Peyer's patch (tissue), 4 donors: ENCODE results near the gene CRIM1. TPM values are rescaled to one million over a fixed set of nuclear protein-coding genes. Genes with fewer than 3 reads are reported as not detected.

Experiments used
- DNase-seq, 3 donors: peaks; one replicate each; pipeline ENCODE4 v3.0.0-alpha.2; 2017 to 2019
- H3K27ac ChIP-seq, 4 donors: fragments of 200-600 bp; sonication (generic); one replicate each; pipeline ENCODE4 v1.5.1; 2016 to 2019
- H3K27me3 ChIP-seq, 2 donors: fragments of 200-600 bp; sonication (generic); one replicate each; pipeline ENCODE4 v1.5.1; 2019
- H3K36me3 ChIP-seq, 3 donors: fragments of 200-600 bp; sonication (generic); one replicate each; pipeline ENCODE4 v1.5.1; 2016 to 2019
- H3K4me1 ChIP-seq, 4 donors: fragments of 200-600 bp; sonication (generic); one replicate each; pipeline ENCODE4 v1.5.1; 2016 to 2019
- H3K4me3 ChIP-seq, 4 donors: fragments of 200-600 bp; sonication (generic); 1 replicate in 3 of 4; 2 replicates in 1 of 4; pipeline ENCODE4 v1.5.1; 2016 to 2019; ENCODE audit warnings: mild to moderate bottlenecking in 1 of 4
- H3K9me3 ChIP-seq, 4 donors: fragments of 200-600 bp; sonication (generic); one replicate each; pipeline ENCODE4 v1.5.1; 2016 to 2019; ENCODE audit warnings: mild to moderate bottlenecking in 1 of 4
- POLR2A ChIP-seq, 2 donors: fragments of 450-650 bp; IDR thresholded peaks; one replicate each; pipeline ENCODE4 v1.5.1; 2017; ENCODE audit warnings: antibody characterized with exemption in 2 of 2, mild to moderate bottlenecking in 2 of 2, moderate library complexity in 2 of 2
- total RNA-seq, 4 donors: library from RNA; depleted of rRNA; stranded (reverse); fragments of >200 nt; gene quantifications; one replicate each; pipeline ENCODE4 v1.1.0, GENCODE V29; 2016
- TF ChIP-seq, protein P1 (sequence below), 6 experiments: fragments of 450-650 bp in 4 of 6; fragments of 200-600 bp in 2 of 6; sonication (generic) in 1 of 6; IDR thresholded peaks; one replicate each; pipeline ENCODE4 v1.5.1; 2017 to 2019; ENCODE audit warnings: antibody characterized with exemption in 6 of 6, mild to moderate bottlenecking in 3 of 6, moderate library complexity in 1 of 6

Gene CRIM1
- total RNA-seq, 4 donors from 2014 or later: 29.9 to 181 (median 63.6) TPM

DNA sequence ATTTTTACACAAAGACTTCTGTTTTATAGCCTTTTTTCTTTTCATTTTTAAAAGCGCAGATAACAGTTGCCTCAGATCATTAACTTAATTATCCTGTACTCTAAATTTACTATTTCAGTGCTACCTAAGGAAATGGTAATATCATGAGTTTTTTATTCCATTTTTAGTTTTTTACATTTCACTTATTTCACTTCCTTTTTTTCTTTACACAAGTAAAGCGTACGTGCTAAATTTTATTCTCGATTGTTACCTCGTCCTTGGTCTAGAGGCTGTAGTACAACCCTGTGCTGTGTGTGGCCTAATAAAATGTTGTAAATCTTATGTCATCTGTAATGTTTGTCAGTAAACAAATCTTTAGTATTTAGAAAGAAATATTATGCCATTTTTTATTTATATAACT is 49.2 kb downstream of the CRIM1 start:
- TF ChIP-seq, protein P1, sequence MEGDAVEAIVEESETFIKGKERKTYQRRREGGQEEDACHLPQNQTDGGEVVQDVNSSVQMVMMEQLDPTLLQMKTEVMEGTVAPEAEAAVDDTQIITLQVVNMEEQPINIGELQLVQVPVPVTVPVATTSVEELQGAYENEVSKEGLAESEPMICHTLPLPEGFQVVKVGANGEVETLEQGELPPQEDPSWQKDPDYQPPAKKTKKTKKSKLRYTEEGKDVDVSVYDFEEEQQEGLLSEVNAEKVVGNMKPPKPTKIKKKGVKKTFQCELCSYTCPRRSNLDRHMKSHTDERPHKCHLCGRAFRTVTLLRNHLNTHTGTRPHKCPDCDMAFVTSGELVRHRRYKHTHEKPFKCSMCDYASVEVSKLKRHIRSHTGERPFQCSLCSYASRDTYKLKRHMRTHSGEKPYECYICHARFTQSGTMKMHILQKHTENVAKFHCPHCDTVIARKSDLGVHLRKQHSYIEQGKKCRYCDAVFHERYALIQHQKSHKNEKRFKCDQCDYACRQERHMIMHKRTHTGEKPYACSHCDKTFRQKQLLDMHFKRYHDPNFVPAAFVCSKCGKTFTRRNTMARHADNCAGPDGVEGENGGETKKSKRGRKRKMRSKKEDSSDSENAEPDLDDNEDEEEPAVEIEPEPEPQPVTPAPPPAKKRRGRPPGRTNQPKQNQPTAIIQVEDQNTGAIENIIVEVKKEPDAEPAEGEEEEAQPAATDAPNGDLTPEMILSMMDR (IDR thresholded peaks at IDR 0.05): no peak
- no peak for TF ChIP-seq POLR2A (IDR thresholded peaks at IDR 0.05)
- Histone ChIP-seq H3K4me1 (no peaks in the 10 kb centered on the region), H3K36me3 (no peaks in the 10 kb centered on the region), H3K4me3 (no peak overlapping the region), H3K27me3 (no peaks in the 10 kb centered on the region), H3K27ac (no peak overlapping the region), H3K9me3 (no peaks in the 10 kb centered on the region)
- no peak for DNase-seq

DNA sequence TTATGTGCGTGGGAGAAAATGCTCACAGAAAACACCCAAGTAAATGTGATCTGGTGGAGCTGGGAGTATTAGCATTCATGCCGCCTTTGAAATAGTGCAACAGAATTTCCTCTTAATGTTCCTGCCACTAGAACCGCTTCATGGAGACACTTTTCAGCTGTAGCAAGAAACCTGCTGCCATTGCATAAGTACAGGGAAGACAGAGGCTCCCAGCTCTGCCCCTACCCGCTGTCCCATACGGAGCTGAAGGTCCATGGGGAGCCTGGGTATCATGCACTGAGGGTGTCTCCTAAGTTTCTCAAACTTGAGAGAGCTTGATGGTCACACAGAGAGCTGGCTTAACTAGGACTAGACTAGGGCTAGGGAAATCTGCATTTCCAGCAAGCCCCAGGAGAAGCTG is 49.6 kb downstream of the CRIM1 start:
- no peak overlapping the region for H3K27ac ChIP-seq
- no peak overlapping the region for H3K4me3 ChIP-seq
- no peak for TF ChIP-seq POLR2A (IDR thresholded peaks at IDR 0.05)
- TF ChIP-seq, protein P1 (IDR thresholded peaks at IDR 0.05): no peak
- no peaks in the 10 kb centered on the region for H3K27me3 ChIP-seq
- H3K36me3 ChIP-seq: no peaks in the 10 kb centered on the region
- no peaks in the 10 kb centered on the region for H3K9me3 ChIP-seq
- no peak for DNase-seq
- no peaks in the 10 kb centered on the region for H3K4me1 ChIP-seq

DNA sequence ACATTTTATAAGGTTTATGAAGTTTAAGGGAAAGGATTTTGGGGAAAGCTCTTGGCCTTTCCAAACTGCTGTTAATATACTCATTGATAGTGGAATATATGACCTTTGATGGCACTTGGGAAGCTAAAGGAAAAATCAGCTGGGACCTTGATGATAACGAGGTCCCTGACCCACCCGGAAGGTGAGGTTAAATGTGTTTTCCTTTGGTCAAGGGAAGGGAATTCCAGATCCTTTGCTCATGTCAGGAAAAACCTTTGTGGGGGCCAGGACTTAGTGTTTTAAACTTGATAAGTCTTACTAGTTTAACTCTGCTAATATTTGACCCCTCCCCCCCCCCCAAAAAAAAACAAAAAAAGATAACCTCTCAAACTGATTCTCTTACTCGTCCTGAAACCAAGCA is 50.7 kb downstream of the CRIM1 start:
- Histone ChIP-seq H3K4me1 (no peaks in the 10 kb centered on the region), H3K36me3 (no peaks in the 10 kb centered on the region), H3K27me3 (no peaks in the 10 kb centered on the region), H3K4me3 (no peak overlapping the region), H3K27ac (no peak overlapping the region), H3K9me3 (no peaks in the 10 kb centered on the region)
- no peak for DNase-seq
- TF ChIP-seq, protein P1 (IDR thresholded peaks at IDR 0.05): no peak
- TF ChIP-seq POLR2A (IDR thresholded peaks at IDR 0.05): no peak

DNA sequence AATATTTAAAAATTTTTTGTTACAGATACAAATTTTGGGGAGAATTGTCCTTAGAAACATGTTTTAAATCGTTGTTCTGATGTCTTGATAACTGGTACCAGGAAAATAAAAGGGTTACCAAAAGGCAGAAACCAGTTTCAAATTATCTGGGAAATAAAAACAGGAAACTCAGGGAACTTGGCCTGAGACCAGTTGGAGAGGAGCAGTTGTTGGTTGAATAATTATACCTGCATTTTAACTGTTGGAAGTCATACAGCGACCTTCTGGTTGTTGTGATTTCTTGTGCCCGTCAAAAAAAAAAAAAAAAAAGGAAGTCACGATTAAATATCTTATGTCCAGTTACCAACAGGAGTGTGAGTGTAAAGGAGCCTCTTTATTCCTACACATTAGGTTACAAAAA is 51.8 kb downstream of the CRIM1 start:
- Histone ChIP-seq H3K4me1 (peaks cover 0 to 4% (median 0%) of the 10 kb centered on the region in 4 donors), H3K9me3 (no peaks in the 10 kb centered on the region)

DNA sequence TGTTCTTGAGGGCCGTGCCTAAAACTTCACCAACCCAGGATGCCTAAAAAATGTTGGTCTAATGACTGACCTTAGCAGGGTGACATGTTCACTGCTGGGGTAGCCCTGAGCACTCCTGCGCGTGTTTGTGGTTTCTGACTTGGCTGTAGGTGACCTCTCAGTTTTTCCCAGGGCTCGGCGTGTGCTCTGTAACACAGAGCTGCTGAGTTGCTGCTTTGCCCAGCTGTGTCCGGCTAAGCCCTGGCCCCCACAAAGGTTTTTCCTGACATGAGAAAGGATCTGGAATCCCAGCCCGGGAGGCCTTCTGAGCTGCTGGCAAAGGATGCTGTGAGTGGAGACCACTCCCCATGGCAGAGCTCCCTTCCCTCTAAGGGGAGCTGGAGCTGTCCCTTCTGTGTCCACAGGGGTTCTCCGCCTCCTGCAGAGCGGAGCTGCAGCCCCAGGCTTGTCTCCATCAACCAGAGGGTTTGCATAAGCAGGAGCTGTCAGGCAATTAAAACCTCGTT is 52.7 kb downstream of the CRIM1 start:
- Histone ChIP-seq H3K27ac (no peak overlapping the region), H3K4me1 (peaks cover 0 to 4% (median 0%) of the 10 kb centered on the region in 4 donors), H3K9me3 (no peaks in the 10 kb centered on the region), H3K27me3 (no peaks in the 10 kb centered on the region), H3K36me3 (no peaks in the 10 kb centered on the region), H3K4me3 (no peak overlapping the region)
- no peak for DNase-seq
- no peak for TF ChIP-seq POLR2A (IDR thresholded peaks at IDR 0.05)
- TF ChIP-seq, protein P1 (IDR thresholded peaks at IDR 0.05): no peak

More for the DNA sequence above, 51.8 kb downstream of the CRIM1 start:
- Histone ChIP-seq H3K27ac (no peak overlapping the region), H3K27me3 (no peaks in the 10 kb centered on the region), H3K36me3 (no peaks in the 10 kb centered on the region), H3K4me3 (no peak overlapping the region)
- DNase-seq: no peak
- no peak for TF ChIP-seq POLR2A (IDR thresholded peaks at IDR 0.05)
- TF ChIP-seq, protein P1 (IDR thresholded peaks at IDR 0.05): no peak

DNA sequence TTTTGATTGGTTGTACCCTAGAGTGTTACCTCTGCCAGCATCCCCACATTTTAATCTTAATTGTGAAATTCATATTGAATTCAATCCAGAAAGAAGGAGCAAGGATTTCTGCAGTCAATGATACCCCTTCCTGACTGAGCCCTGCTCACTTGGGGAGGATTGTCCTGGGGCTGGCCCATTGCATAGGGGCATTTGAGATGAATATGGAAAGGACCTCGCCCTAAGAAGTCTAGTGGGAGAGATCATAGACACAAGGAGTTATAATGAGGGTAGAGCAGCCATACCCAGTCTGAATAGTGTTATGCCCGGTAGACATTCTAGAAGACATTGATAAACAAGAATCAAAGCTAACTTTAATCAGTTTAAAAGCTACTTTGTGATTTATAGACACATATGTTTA is 53.8 kb downstream of the CRIM1 start:
- H3K36me3 ChIP-seq: no peaks in the 10 kb centered on the region
- no peak for DNase-seq
- H3K27ac ChIP-seq: no peak overlapping the region
- no peak overlapping the region for H3K4me3 ChIP-seq
- no peaks in the 10 kb centered on the region for H3K27me3 ChIP-seq
- TF ChIP-seq POLR2A (IDR thresholded peaks at IDR 0.05): no peak
- TF ChIP-seq, protein P1 (IDR thresholded peaks at IDR 0.05): no peak
- peaks cover 0 to 4% (median 0%) of the 10 kb centered on the region in 4 donors for H3K4me1 ChIP-seq
- H3K9me3 ChIP-seq: no peaks in the 10 kb centered on the region
